ACC112 (cell line): ENCODE data around the gene UBE2D2.
"Not testable (repeated sequence)": the region's sequence is repeated elsewhere in the genome, so short reads cannot be mapped to it uniquely, and the experiment has no call there.

ENCODE experiments used
- H2AFZ ChIP-seq: fragments of 200-600 bp; sonication (generic); one replicate; pipeline ENCODE4 v1.6.0; 2017; ENCODE audit warnings: antibody characterized with exemption, low read length; ENCODE audit not compliant: unreplicated experiment
- H3K27ac ChIP-seq: fragments of 200-600 bp; sonication (generic); 2 replicates; pipeline ENCODE4 v1.5.1; 2014; ENCODE audit warnings: low read depth, mild to moderate bottlenecking, antibody characterized with exemption, low read length, moderate library complexity
- H3K27me3 ChIP-seq: fragments of 200-600 bp; sonication (generic); 2 replicates; pipeline ENCODE4 v1.6.1; 2014; ENCODE audit warnings: mild to moderate bottlenecking, antibody characterized with exemption, low read length, moderate library complexity, mixed read lengths; ENCODE audit not compliant: insufficient read depth
- H3K36me3 ChIP-seq: fragments of 200-600 bp; sonication (generic); 2 replicates; pipeline ENCODE4 v1.6.1; 2016; ENCODE audit warnings: mild to moderate bottlenecking, antibody characterized with exemption, low read length, moderate library complexity, mixed read lengths; ENCODE audit not compliant: insufficient read depth
- H3K4me1 ChIP-seq: fragments of 200-600 bp; sonication (generic); one replicate; pipeline ENCODE4 v1.6.1; 2016; ENCODE audit warnings: low read length, mixed read lengths; ENCODE audit not compliant: insufficient read depth, unreplicated experiment, control insufficient read depth
- H3K4me3 ChIP-seq: fragments of 200-600 bp; sonication (generic); 2 replicates; pipeline ENCODE4 v1.5.1; 2014; ENCODE audit warnings: mild to moderate bottlenecking, low read depth, low read length
- H3K79me2 ChIP-seq: fragments of 200-600 bp; sonication (generic); one replicate; pipeline ENCODE4 v1.6.0; 2016; ENCODE audit warnings: low read length; ENCODE audit not compliant: control insufficient read depth, unreplicated experiment, insufficient read depth

UBE2D2 gene

GRCh38 chr5:139588962-139589361 lies 27.8 kb downstream of the UBE2D2 start:
- no peaks in the 10 kb centered on the region for H3K27me3 ChIP-seq
- no peak overlapping the region for H3K27ac ChIP-seq
- H3K36me3 ChIP-seq: no peaks in the 10 kb centered on the region
- no peak overlapping the region for H3K4me3 ChIP-seq
- H3K4me1 ChIP-seq: peaks cover 5% of the 10 kb centered on the region
- H2AFZ ChIP-seq: no peak overlapping the region
- H3K79me2 ChIP-seq: peaks cover 63% of the 10 kb centered on the region

GRCh38 chr5:139592289-139592688 lies 31.1 kb downstream of the UBE2D2 start:
- H3K4me3 ChIP-seq: no peak overlapping the region
- no peaks in the 10 kb centered on the region for H3K27me3 ChIP-seq
- H3K4me1 ChIP-seq: peaks cover 13% of the 10 kb centered on the region
- no peak overlapping the region for H2AFZ ChIP-seq
- H3K79me2 ChIP-seq: peaks cover 68% of the 10 kb centered on the region
- H3K27ac ChIP-seq: no peak overlapping the region
- peaks cover 3% of the 10 kb centered on the region; the same call in 1 of the 2 replicates for H3K36me3 ChIP-seq

- H2AFZ ChIP-seq, H3K27ac ChIP-seq, H3K36me3 ChIP-seq, H3K4me3 ChIP-seq, H3K27me3 ChIP-seq: not testable (repeated sequence)
- peaks cover 69% of the 10 kb centered on the region for H3K79me2 ChIP-seq
- H3K4me1 ChIP-seq: peaks cover 13% of the 10 kb centered on the region
These were observed 31.9 kb downstream of the UBE2D2 start for GRCh38 chr5:139593076-139593475.

- no peak overlapping the region for H2AFZ ChIP-seq
- H3K27ac ChIP-seq: peak overlapping the region; percentile 62
- peaks cover 69% of the 10 kb centered on the region for H3K79me2 ChIP-seq
- H3K36me3 ChIP-seq: peaks cover 6% of the 10 kb centered on the region; the same call in 1 of the 2 replicates
- H3K27me3 ChIP-seq: no peaks in the 10 kb centered on the region
- peak overlapping the region; percentile 36; the same call in 1 of the 2 replicates for H3K4me3 ChIP-seq
- H3K4me1 ChIP-seq: peaks cover 13% of the 10 kb centered on the region
These were observed 32.7 kb downstream of the UBE2D2 start for GRCh38 chr5:139593716-139594319.

GRCh38 chr5:139597134-139597533 lies 36.0 kb downstream of the UBE2D2 start:
- peaks cover 70% of the 10 kb centered on the region for H3K79me2 ChIP-seq
- peaks cover 27% of the 10 kb centered on the region for H3K4me1 ChIP-seq
- no peak overlapping the region for H3K4me3 ChIP-seq
- peaks cover 10% of the 10 kb centered on the region; the same call in 1 of the 2 replicates for H3K36me3 ChIP-seq
- no peaks in the 10 kb centered on the region for H3K27me3 ChIP-seq
- H2AFZ ChIP-seq: no peak overlapping the region
- H3K27ac ChIP-seq: no peak overlapping the region

GRCh38 chr5:139598601-139598965 lies 37.4 kb downstream of the UBE2D2 start:
- not testable (repeated sequence) for H3K27ac ChIP-seq, H2AFZ ChIP-seq, H3K27me3 ChIP-seq, H3K4me3 ChIP-seq
- Histone ChIP-seq H3K36me3 (peaks cover 10% of the 10 kb centered on the region; the same call in 1 of the 2 replicates), H3K79me2 (peaks cover 76% of the 10 kb centered on the region), H3K4me1 (peaks cover 25% of the 10 kb centered on the region)

- Histone ChIP-seq H3K79me2 (peaks cover 59% of the 10 kb centered on the region), H3K4me3 (no peak overlapping the region), H3K36me3 (peaks cover 10% of the 10 kb centered on the region; the same call in 1 of the 2 replicates), H2AFZ (no peak overlapping the region), H3K4me1 (peaks cover 13% of the 10 kb centered on the region), H3K27ac (peak overlapping the region; percentile 49), H3K27me3 (no peaks in the 10 kb centered on the region)
These were observed 39.3 kb downstream of the UBE2D2 start for GRCh38 chr5:139600336-139600949.

GRCh38 chr5:139601429-139601828 lies 40.3 kb downstream of the UBE2D2 start:
- Histone ChIP-seq H3K4me1 (peaks cover 13% of the 10 kb centered on the region), H3K36me3 (peaks cover 10% of the 10 kb centered on the region; the same call in 1 of the 2 replicates), H3K79me2 (peaks cover 49% of the 10 kb centered on the region), H3K27me3 (no peaks in the 10 kb centered on the region), H3K4me3 (no peak overlapping the region), H3K27ac (no peak overlapping the region), H2AFZ (no peak overlapping the region)

GRCh38 chr5:139601948-139602347 lies 40.8 kb downstream of the UBE2D2 start:
- not testable (repeated sequence) for H2AFZ ChIP-seq, H3K27me3 ChIP-seq, H3K4me3 ChIP-seq, H3K27ac ChIP-seq
- peaks cover 10% of the 10 kb centered on the region; the same call in 1 of the 2 replicates for H3K36me3 ChIP-seq
- H3K79me2 ChIP-seq: peaks cover 48% of the 10 kb centered on the region
- peaks cover 13% of the 10 kb centered on the region for H3K4me1 ChIP-seq

GRCh38 chr5:139605887-139606286 lies 44.7 kb downstream of the UBE2D2 start:
- peaks cover 38% of the 10 kb centered on the region for H3K79me2 ChIP-seq
- 0 out of 2 replicates have a peak, but pooled peaks cover 4% of the 10 kb centered on the region for H3K36me3 ChIP-seq
- peaks cover under 1% of the 10 kb centered on the region for H3K4me1 ChIP-seq
- no peaks in the 10 kb centered on the region for H3K27me3 ChIP-seq
- H2AFZ ChIP-seq: no peak overlapping the region
- H3K4me3 ChIP-seq: no peak overlapping the region
- no peak overlapping the region for H3K27ac ChIP-seq
